OCI-LY3 (cell line): Measurements from ENCODE around the gene TSPAN33.
A peak's percentile ranks its signal among the peaks of the same experiment; 100 is the strongest.

ENCODE experiments used
- H2AFZ ChIP-seq: fragments of 200-600, 300-600 bp; shearing (Covaris generic); 2 replicates; pipeline ENCODE4 v1.6.0; 2014; ENCODE audit warnings: antibody characterized with exemption, low read depth, low read length
- H3K27ac ChIP-seq: fragments of 200-600, 300-600 bp; sonication (generic); 2 replicates; pipeline ENCODE4 v1.5.1; 2014; ENCODE audit warnings: mild to moderate bottlenecking, low read length, moderate library complexity, mixed read lengths
- H3K27me3 ChIP-seq: fragments of 200-600, 300-600 bp; sonication (generic); 2 replicates; pipeline ENCODE4 v1.6.1; 2014; ENCODE audit warnings: low read depth, low read length, mixed read lengths
- H3K36me3 ChIP-seq: fragments of 200-600, 300-600 bp; sonication (generic); replicated peaks from 2 replicates; pipeline ENCODE3; 2014; ENCODE audit warnings: low read depth, low read length, mixed read lengths
- H3K4me1 ChIP-seq: fragments of 300-600, 200-600 bp; sonication (generic); 2 replicates; pipeline ENCODE4 v1.6.1; 2014; ENCODE audit warnings: low read length, mixed read lengths
- H3K4me2 ChIP-seq: fragments of 200-600, 300-600 bp; sonication (generic); 2 replicates; pipeline ENCODE4 v1.6.1; 2014; ENCODE audit warnings: low read length, mixed read lengths
- H3K4me3 ChIP-seq: fragments of 300-600, 200-600 bp; sonication (generic); 2 replicates; pipeline ENCODE4 v1.5.1; 2014; ENCODE audit warnings: antibody characterized with exemption, mild to moderate bottlenecking, low read length, moderate library complexity
- H3K79me2 ChIP-seq: fragments of 300-600, 200-600 bp; shearing (Covaris generic); 2 replicates; pipeline ENCODE4 v1.6.1; 2014; ENCODE audit warnings: mild to moderate bottlenecking, low read length, mixed read lengths
- H3K9ac ChIP-seq: fragments of 300-600, 200-600 bp; shearing (Covaris generic); 2 replicates; pipeline ENCODE4 v1.6.0; 2014; ENCODE audit warnings: mild to moderate bottlenecking, low read length, moderate library complexity
- H3K9me3 ChIP-seq: fragments of 200-600, 300-600 bp; shearing (Covaris generic); 2 replicates; pipeline ENCODE4 v1.6.1; 2014; ENCODE audit warnings: low read length, mixed read lengths; ENCODE audit not compliant: insufficient read depth
- H4K20me1 ChIP-seq: fragments of 200-600, 300-600 bp; sonication (generic); 2 replicates; pipeline ENCODE4 v1.6.1; 2016; ENCODE audit warnings: low read length, mixed read lengths; ENCODE audit not compliant: insufficient read depth
- EZH2phosphoT487 ChIP-seq: fragments of 200-600 bp; shearing (Covaris generic); IDR thresholded peaks from 2 replicates; pipeline ENCODE4 v1.6.1; 2018; ENCODE audit warnings: antibody characterized with exemption, mixed run types, low read depth
- TF ChIP-seq, protein P1 (sequence below): fragments of 200-600, 300-600 bp; sonication (generic); IDR thresholded peaks from 2 replicates; pipeline ENCODE4 v1.5.1; 2014; ENCODE audit warnings: antibody characterized with exemption, low read length, low read depth

The TSPAN33 gene

DNA sequence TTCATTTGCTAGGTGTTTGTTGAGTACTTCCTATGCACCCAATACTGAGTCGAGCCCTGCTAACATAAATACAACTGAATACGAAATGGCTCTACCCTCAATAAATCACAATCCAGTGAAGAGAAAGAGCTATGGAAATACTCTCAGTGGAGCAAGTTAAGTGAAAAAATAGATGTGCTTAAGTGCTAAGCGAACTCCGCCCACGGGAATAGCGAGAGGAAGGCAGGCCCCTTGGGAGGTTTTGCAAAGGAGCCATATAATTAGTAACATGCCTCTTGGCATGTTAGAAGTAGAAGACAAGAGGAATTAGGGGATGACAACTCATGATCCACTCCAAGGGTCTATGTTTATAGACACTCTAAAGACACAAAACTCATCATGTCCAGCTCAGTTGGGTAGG lies 42.8 kb upstream of the TSPAN33 start:
- H3K4me2 ChIP-seq, result peak overlapping the region; percentile 36
- H4K20me1 ChIP-seq, result no peaks in the 10 kb centered on the region
- H3K79me2 ChIP-seq, result no peaks in the 10 kb centered on the region
- H2AFZ ChIP-seq, result no peak overlapping the region
- no peak overlapping the region for H3K9ac ChIP-seq
- TF ChIP-seq, protein P1, sequence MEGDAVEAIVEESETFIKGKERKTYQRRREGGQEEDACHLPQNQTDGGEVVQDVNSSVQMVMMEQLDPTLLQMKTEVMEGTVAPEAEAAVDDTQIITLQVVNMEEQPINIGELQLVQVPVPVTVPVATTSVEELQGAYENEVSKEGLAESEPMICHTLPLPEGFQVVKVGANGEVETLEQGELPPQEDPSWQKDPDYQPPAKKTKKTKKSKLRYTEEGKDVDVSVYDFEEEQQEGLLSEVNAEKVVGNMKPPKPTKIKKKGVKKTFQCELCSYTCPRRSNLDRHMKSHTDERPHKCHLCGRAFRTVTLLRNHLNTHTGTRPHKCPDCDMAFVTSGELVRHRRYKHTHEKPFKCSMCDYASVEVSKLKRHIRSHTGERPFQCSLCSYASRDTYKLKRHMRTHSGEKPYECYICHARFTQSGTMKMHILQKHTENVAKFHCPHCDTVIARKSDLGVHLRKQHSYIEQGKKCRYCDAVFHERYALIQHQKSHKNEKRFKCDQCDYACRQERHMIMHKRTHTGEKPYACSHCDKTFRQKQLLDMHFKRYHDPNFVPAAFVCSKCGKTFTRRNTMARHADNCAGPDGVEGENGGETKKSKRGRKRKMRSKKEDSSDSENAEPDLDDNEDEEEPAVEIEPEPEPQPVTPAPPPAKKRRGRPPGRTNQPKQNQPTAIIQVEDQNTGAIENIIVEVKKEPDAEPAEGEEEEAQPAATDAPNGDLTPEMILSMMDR, result no peak
- TF ChIP-seq EZH2phosphoT487, result no peak
- H3K27ac ChIP-seq, result no peak overlapping the region
- no peaks in the 10 kb centered on the region for H3K9me3 ChIP-seq
- H3K4me1 ChIP-seq, result peaks cover 24% of the 10 kb centered on the region
- no peak overlapping the region for H3K4me3 ChIP-seq
- H3K36me3 ChIP-seq, result no peaks in the 10 kb centered on the region
- no peaks in the 10 kb centered on the region for H3K27me3 ChIP-seq

DNA sequence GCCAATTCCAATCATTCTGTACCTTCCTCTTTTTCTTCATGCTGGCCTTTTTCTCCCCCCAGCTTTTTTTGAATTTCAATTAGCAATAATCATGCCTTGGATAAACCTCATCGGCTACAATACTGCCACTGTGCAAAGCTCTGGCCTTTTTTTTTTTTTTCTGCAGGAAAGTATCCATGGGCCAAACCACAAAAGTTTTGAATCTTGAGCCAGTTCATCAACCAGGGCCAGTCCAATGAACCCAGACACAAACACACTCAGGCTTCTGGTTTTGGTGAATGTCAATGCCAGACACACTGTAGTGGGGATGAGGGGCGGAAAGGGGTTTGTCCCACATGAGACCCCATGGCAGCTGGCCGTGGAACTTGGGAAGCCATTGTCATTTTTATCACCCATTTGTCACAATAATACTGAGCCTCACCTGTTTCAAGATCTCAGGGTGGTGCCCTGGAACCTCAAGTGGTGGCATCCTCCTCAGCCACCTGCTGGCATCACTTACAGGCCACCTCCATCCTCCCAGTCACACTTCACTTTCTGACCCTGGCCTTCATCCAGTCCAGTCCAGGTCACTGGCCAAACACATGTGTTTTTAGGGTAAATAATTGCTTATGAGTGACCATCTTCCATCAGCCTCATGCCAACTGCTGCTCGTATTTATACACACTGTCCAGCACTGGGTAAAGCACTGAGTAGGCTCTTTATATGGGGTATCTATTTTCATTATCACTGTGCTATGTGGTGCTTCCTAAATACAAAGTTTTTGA lies 40.8 kb upstream of the TSPAN33 start:
- TF ChIP-seq, protein P1, result no peak
- TF ChIP-seq EZH2phosphoT487, result no peak
- no peaks in the 10 kb centered on the region for H3K79me2 ChIP-seq
- H3K4me1 ChIP-seq, result peaks cover 24% of the 10 kb centered on the region
- no peaks in the 10 kb centered on the region for H3K36me3 ChIP-seq
- H4K20me1 ChIP-seq, result no peaks in the 10 kb centered on the region
- H3K4me2 ChIP-seq, result no peak overlapping the region
- no peak overlapping the region for H3K4me3 ChIP-seq
- no peak overlapping the region for H3K9ac ChIP-seq
- H3K27me3 ChIP-seq, result no peaks in the 10 kb centered on the region
- H2AFZ ChIP-seq, result no peak overlapping the region
- H3K27ac ChIP-seq, result no peak overlapping the region
- H3K9me3 ChIP-seq, result no peaks in the 10 kb centered on the region

DNA sequence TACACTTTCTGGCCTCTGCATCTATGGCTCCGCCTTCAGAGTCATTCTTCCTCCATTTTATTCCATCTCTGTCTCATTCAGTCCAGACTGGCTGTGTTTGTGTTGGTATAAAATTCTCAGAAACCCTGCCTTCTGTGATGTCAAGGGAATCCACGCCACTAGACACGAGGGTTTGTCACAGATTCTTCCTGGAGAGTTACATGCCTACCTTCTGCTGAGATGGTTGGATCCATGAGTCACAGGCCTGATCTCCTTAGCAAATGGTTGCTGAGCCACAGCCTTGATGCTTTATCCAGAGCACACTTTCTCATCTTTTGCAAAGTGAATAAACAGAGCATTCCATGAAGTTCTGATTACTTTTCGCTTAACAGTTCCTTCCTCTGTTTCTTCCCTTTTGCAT lies 35.9 kb upstream of the TSPAN33 start:
- Histone ChIP-seq H3K4me3 (no peak overlapping the region), H3K79me2 (no peaks in the 10 kb centered on the region), H3K4me2 (no peak overlapping the region), H3K4me1 (peaks cover 5% of the 10 kb centered on the region; the same call in 1 of the 2 replicates), H3K9ac (no peak overlapping the region), H3K27me3 (no peaks in the 10 kb centered on the region), H2AFZ (no peak overlapping the region), H3K27ac (no peak overlapping the region), H3K36me3 (no peaks in the 10 kb centered on the region), H4K20me1 (no peaks in the 10 kb centered on the region), H3K9me3 (no peaks in the 10 kb centered on the region)
- TF ChIP-seq, protein P1, result no peak
- TF ChIP-seq EZH2phosphoT487, result no peak

DNA sequence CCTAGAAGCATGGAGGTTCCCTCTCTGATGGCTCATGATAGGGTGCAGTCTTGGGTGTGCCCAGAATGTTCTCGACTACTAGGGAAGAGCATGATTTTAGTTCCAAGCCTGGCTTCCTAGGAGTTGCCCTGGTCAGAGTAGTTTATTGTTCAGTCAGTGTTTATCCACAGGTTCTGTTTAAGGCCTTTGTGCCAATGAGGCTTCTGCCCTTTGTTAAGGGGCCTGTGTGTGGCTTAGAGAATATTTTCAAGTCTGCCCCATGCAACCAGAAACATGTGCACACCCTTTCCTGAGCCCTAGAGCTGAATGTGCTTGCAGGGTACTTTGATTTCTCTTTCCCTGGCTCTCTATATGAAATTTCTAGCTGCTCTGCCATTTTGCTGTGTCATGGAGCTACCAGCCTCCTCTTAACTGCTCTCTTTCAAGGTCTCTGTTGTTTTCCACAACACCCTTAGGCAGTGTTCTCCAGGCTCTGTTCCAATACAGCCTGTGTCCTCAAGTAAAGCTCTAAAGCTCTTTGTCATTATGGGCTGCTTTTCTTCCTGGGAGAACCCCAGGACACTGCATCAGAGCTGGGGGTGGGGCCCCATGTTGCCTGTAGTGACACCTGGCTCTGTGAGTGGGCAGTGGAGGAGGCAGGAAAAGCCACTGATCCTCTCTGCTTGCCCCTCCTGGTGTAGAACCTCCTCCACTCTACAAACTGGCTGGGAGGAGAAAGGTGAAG lies 34.1 kb upstream of the TSPAN33 start:
- Histone ChIP-seq H3K4me2 (no peak overlapping the region), H3K36me3 (peaks cover 2% of the 10 kb centered on the region), H3K9ac (no peak overlapping the region), H3K27me3 (no peaks in the 10 kb centered on the region), H3K4me1 (peaks cover 5% of the 10 kb centered on the region; the same call in 1 of the 2 replicates), H3K4me3 (no peak overlapping the region), H3K27ac (no peak overlapping the region), H3K9me3 (peaks cover 6% of the 10 kb centered on the region; the same call in 1 of the 2 replicates), H4K20me1 (no peaks in the 10 kb centered on the region), H2AFZ (no peak overlapping the region), H3K79me2 (no peaks in the 10 kb centered on the region)
- TF ChIP-seq EZH2phosphoT487, result no peak
- TF ChIP-seq, protein P1, result no peak
